ENCODE measurements around the gene BBX.
A peak's percentile ranks its signal among the peaks of the same experiment; 100 is the strongest.

The BBX gene

GRCh38 chr3:107699682-107700081, 176.9 kb downstream of the BBX start:
- H3K4me3 Mint-ChIP-seq: no peak overlapping the region
- no peaks in the 10 kb centered on the region for H3K9me3 Mint-ChIP-seq
- DNase-seq (no peak), ATAC-seq (no peak)
- H3K27ac Mint-ChIP-seq: no peak overlapping the region
- no peaks in the 10 kb centered on the region for H3K27me3 Mint-ChIP-seq
- peaks cover 38% of the 10 kb centered on the region for H3K4me1 Mint-ChIP-seq

DNA sequence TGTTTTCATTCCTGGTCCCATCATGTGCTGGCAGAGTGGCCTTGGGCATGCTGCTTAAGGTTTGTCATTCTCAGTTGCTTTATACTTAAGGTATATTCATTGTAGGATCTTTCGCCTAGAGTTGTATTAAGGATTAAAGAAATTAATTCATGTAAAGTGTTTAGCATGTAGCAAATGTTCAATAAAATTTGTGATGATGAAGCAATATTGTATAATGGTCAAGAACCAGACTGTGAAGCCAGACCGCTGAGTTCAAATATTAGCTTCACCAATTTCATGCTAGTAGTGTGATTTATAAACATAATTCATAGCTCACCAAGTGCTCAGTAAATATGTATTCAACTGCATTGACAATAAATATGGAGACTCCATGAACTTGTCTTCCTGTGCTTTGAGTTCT, 178.5 kb downstream of the BBX start:
- H3K4me3 Mint-ChIP-seq: no peak overlapping the region
- H3K9me3 Mint-ChIP-seq: no peaks in the 10 kb centered on the region
- DNase-seq: no peak
- H3K27ac Mint-ChIP-seq: no peak overlapping the region
- H3K4me1 Mint-ChIP-seq: peaks cover 44% of the 10 kb centered on the region
- no peaks in the 10 kb centered on the region for H3K27me3 Mint-ChIP-seq
- ATAC-seq: no peak

- peaks cover 28% of the 10 kb centered on the region for H3K4me1 Mint-ChIP-seq
- ATAC-seq (peak; percentile 43), DNase-seq (no peak)
- H3K27ac Mint-ChIP-seq: no peak overlapping the region
- H3K4me3 Mint-ChIP-seq: no peak overlapping the region
- H3K27me3 Mint-ChIP-seq: no peaks in the 10 kb centered on the region
- no peaks in the 10 kb centered on the region for H3K9me3 Mint-ChIP-seq
These were observed 181.7 kb downstream of the BBX start for GRCh38 chr3:107704477-107704876.

- ATAC-seq: no peak
- DNase-seq: no peak
- Mint-ChIP-seq H3K4me3 (no peak overlapping the region), H3K27me3 (no peaks in the 10 kb centered on the region), H3K27ac (no peak overlapping the region), H3K4me1 (peaks cover 24% of the 10 kb centered on the region), H3K9me3 (no peaks in the 10 kb centered on the region)
These were observed 182.3 kb downstream of the BBX start for GRCh38 chr3:107705046-107705445.

DNA sequence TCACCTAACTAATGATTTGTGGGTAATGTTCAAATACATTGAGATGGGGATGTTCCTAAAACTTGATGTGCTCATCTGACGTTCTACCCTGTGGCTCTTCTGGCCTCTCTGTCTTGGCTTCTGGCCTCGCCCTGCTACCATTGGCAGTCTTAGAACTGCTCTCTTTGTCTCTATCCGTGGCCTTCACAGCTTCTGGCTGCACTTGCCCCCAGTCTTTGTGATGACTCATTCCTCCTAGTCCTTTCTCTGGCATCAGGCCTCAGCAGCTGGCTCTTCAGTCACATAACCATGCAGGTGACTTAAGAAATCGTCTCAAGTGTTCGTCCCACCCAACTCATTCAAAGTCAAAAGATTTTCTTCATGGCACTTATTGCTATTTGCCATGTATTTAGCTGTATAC, 188.1 kb downstream of the BBX start:
- ATAC-seq (no peak), DNase-seq (no peak)
- Mint-ChIP-seq H3K27me3 (no peaks in the 10 kb centered on the region), H3K4me3 (no peak overlapping the region), H3K4me1 (peaks cover 5% of the 10 kb centered on the region), H3K27ac (no peak overlapping the region), H3K9me3 (no peaks in the 10 kb centered on the region)

- peak overlapping the region in 1 of 2 donors; percentile 30 for H3K27ac Mint-ChIP-seq
- ATAC-seq (no peak), DNase-seq (no peak)
- no peaks in the 10 kb centered on the region for H3K27me3 Mint-ChIP-seq
- H3K9me3 Mint-ChIP-seq: no peaks in the 10 kb centered on the region
- no peaks in the 10 kb centered on the region for H3K4me1 Mint-ChIP-seq
- no peak overlapping the region for H3K4me3 Mint-ChIP-seq
These were observed 194.0 kb downstream of the BBX start for GRCh38 chr3:107716734-107717133.

DNA sequence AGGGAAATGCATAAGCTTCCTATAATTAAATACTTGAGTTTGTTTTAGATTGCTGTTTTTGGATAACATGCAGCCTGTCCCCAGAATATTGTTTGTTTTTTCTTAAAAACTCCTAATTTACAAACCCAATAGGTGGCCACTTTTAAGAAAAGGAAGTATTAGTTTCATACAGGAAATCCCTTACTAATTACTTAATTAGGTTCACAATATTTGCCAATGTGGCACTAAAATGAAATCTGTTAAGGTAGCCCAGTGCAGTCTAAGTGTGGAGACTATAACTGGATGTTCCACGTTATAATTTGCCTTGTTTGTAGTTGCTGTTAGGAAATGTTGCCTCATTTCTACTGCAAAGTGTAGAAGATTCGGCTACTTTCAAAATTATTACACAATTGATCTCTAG, 195.8 kb downstream of the BBX start:
- H3K27ac Mint-ChIP-seq: no peak overlapping the region
- DNase-seq: no peak
- H3K27me3 Mint-ChIP-seq: no peaks in the 10 kb centered on the region
- no peaks in the 10 kb centered on the region for H3K4me1 Mint-ChIP-seq
- ATAC-seq: no peak
- no peaks in the 10 kb centered on the region for H3K9me3 Mint-ChIP-seq
- no peak overlapping the region for H3K4me3 Mint-ChIP-seq

GRCh38 chr3:107727102-107727501, 204.3 kb downstream of the BBX start:
- Mint-ChIP-seq H3K4me3 (no peak overlapping the region), H3K27me3 (no peaks in the 10 kb centered on the region), H3K9me3 (no peaks in the 10 kb centered on the region), H3K27ac (no peak overlapping the region), H3K4me1 (peaks cover 12% of the 10 kb centered on the region)
- DNase-seq: no peak
- ATAC-seq: no peak

- peak; percentile 37 for ATAC-seq
- Mint-ChIP-seq H3K4me1 (peaks cover 12% of the 10 kb centered on the region), H3K9me3 (no peaks in the 10 kb centered on the region), H3K4me3 (no peak overlapping the region), H3K27ac (no peak overlapping the region), H3K27me3 (no peaks in the 10 kb centered on the region)
- DNase-seq: no peak
These were observed 206.9 kb downstream of the BBX start for GRCh38 chr3:107729686-107730085.

- Mint-ChIP-seq H3K27ac (no peak overlapping the region), H3K4me3 (no peak overlapping the region), H3K4me1 (peaks cover 11% of the 10 kb centered on the region), H3K27me3 (no peaks in the 10 kb centered on the region), H3K9me3 (no peaks in the 10 kb centered on the region)
- ATAC-seq: no peak
- no peak for DNase-seq
These were observed 211.6 kb downstream of the BBX start for GRCh38 chr3:107734317-107734716.

- H3K9me3 Mint-ChIP-seq: no peaks in the 10 kb centered on the region
- H3K4me3 Mint-ChIP-seq: no peak overlapping the region
- no peaks in the 10 kb centered on the region for H3K4me1 Mint-ChIP-seq
- no peak overlapping the region for H3K27ac Mint-ChIP-seq
- no peak for DNase-seq
- H3K27me3 Mint-ChIP-seq: no peaks in the 10 kb centered on the region
- ATAC-seq: no peak
These were observed 215.2 kb downstream of the BBX start for GRCh38 chr3:107737914-107738313.

GRCh38 chr3:107738486-107739183, 215.9 kb downstream of the BBX start:
- ATAC-seq (no peak), DNase-seq (no peak)
- H3K27ac Mint-ChIP-seq: no peak overlapping the region
- no peaks in the 10 kb centered on the region for H3K4me1 Mint-ChIP-seq
- H3K9me3 Mint-ChIP-seq: no peaks in the 10 kb centered on the region
- no peaks in the 10 kb centered on the region for H3K27me3 Mint-ChIP-seq
- H3K4me3 Mint-ChIP-seq: no peak overlapping the region

GRCh38 chr3:107739227-107739626, 216.5 kb downstream of the BBX start:
- H3K27ac Mint-ChIP-seq: no peak overlapping the region
- H3K27me3 Mint-ChIP-seq: no peaks in the 10 kb centered on the region
- H3K4me3 Mint-ChIP-seq: no peak overlapping the region
- no peaks in the 10 kb centered on the region for H3K4me1 Mint-ChIP-seq
- no peak for ATAC-seq
- DNase-seq: no peak
- no peaks in the 10 kb centered on the region for H3K9me3 Mint-ChIP-seq

DNA sequence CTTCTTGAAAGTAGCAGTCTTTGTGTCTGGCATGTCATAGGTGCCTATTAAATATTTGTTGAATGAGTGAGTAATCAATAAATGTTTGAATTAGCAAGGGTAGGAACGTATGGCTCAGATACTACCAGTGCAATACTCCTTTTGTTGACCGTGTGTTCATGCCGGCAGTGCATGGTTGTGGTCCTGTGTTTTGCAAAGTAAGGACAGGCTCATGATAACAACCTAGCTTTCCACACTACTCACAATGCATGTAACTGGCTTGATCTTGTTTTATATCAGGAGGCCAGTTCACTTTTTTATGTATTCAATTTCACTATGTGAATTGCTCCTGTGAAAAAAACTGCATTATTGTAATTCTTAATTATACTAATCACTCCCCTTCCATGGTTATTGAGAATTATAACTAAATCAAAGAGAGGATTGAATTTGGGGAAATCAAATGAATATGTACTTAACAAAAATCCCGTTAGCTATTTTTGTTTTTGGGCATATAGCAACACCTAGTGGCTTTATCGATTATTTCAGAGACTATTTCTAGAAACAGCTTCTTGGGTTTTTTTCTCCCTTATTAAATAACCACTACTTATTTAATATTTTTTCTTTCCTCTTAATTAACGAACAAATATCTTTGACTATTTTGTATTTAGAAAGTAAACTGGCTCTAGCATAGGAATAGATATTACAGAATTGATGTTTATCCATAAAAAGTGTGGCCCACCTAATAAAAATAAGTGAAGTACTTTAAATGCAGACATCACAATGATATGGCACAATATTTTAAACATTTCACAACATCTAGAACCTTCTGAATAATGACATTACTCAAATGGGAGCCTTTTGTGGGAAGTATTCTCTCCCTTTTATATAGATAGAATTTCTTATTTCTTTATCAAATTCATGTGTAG, 218.5 kb downstream of the BBX start:
- ATAC-seq (no peak), DNase-seq (no peak)
- no peaks in the 10 kb centered on the region for H3K27me3 Mint-ChIP-seq
- no peaks in the 10 kb centered on the region for H3K4me1 Mint-ChIP-seq
- H3K27ac Mint-ChIP-seq: no peak overlapping the region
- H3K9me3 Mint-ChIP-seq: no peaks in the 10 kb centered on the region
- no peak overlapping the region for H3K4me3 Mint-ChIP-seq

- Mint-ChIP-seq H3K9me3 (no peaks in the 10 kb centered on the region), H3K27ac (no peak overlapping the region), H3K4me1 (no peaks in the 10 kb centered on the region), H3K27me3 (no peaks in the 10 kb centered on the region), H3K4me3 (no peak overlapping the region)
- DNase-seq (no peak), ATAC-seq (no peak)
These were observed 222.6 kb downstream of the BBX start for GRCh38 chr3:107745354-107745753.

GRCh38 chr3:107752202-107752990, 229.6 kb downstream of the BBX start:
- DNase-seq (no peak), ATAC-seq (no peak)
- Mint-ChIP-seq H3K27ac (peak overlapping the region in 1 of 2 donors; percentile 46), H3K9me3 (no peaks in the 10 kb centered on the region), H3K4me3 (no peak overlapping the region), H3K27me3 (no peaks in the 10 kb centered on the region), H3K4me1 (no peaks in the 10 kb centered on the region)
